Fibroblast of the aortic adventitia (primary cell): ENCODE data around the gene NRXN3. TPM values are rescaled to one million over a fixed set of nuclear protein-coding genes. Genes with fewer than 3 reads are reported as not detected.
A peak's percentile ranks its signal among the peaks of the same experiment; 100 is the strongest.

Experiments
- DNase-seq: peaks from one replicate; pipeline ENCODE4 v3.0.0-alpha.2; 2010; ENCODE audit warnings: low read depth
- H3K4me3 ChIP-seq: 2 replicates; pipeline ENCODE4 v1.5.1; 2011; ENCODE audit warnings: low read depth, mild to moderate bottlenecking, control low read depth, low read length, moderate library complexity
- CTCF ChIP-seq: IDR thresholded peaks from 2 replicates; pipeline ENCODE4 v1.5.1; 2011; ENCODE audit warnings: mild to moderate bottlenecking, low read length, control low read depth, inconsistent platforms; ENCODE audit not compliant: insufficient read depth
- total RNA-seq: library from RNA; depleted of rRNA; stranded (reverse); fragments of >200 nt; gene quantifications from 2 replicates; pipeline ENCODE4 v1.2.3, GENCODE V29; 2012; ENCODE audit warnings: low replicate concordance

Gene NRXN3
- total RNA-seq, 1 donor: 0.18 TPM

GRCh38 chr14:79036441-79036840, 866.3 kb downstream of the NRXN3 start:
- H3K4me3 ChIP-seq: no peak overlapping the region
- no peak for DNase-seq
- no peak for TF ChIP-seq CTCF

- no peak overlapping the region for H3K4me3 ChIP-seq
- no peak for TF ChIP-seq CTCF
- DNase-seq: no peak
These were observed 866.9 kb downstream of the NRXN3 start for GRCh38 chr14:79037106-79037505.

GRCh38 chr14:79037593-79037992, 867.4 kb downstream of the NRXN3 start:
- H3K4me3 ChIP-seq: no peak overlapping the region
- DNase-seq: no peak
- TF ChIP-seq CTCF: no peak

- no peak for TF ChIP-seq CTCF
These were observed 870.6 kb downstream of the NRXN3 start for GRCh38 chr14:79040790-79041189.

GRCh38 chr14:79043194-79043889, 873.2 kb downstream of the NRXN3 start:
- TF ChIP-seq CTCF: no peak
- no peak overlapping the region for H3K4me3 ChIP-seq
- no peak for DNase-seq

More at GRCh38 chr14:79040790-79041189, 870.6 kb downstream of the NRXN3 start:
- no peak overlapping the region for H3K4me3 ChIP-seq
- DNase-seq: no peak

GRCh38 chr14:79044894-79045624, 874.9 kb downstream of the NRXN3 start:
- no peak overlapping the region for H3K4me3 ChIP-seq
- TF ChIP-seq CTCF: no peak
- DNase-seq: peak; percentile 34
